ENCODE data around the gene C2orf72. TPM values are rescaled to one million over a fixed set of nuclear protein-coding genes. Genes with fewer than 3 reads are reported as not detected.

The C2orf72 gene
- total and polyA plus RNA-seq, 2 of the 13 experiments (the other 11 are each of a cell fraction or from before 2014, with no cell fraction given) = 147 to 203 TPM

DNA sequence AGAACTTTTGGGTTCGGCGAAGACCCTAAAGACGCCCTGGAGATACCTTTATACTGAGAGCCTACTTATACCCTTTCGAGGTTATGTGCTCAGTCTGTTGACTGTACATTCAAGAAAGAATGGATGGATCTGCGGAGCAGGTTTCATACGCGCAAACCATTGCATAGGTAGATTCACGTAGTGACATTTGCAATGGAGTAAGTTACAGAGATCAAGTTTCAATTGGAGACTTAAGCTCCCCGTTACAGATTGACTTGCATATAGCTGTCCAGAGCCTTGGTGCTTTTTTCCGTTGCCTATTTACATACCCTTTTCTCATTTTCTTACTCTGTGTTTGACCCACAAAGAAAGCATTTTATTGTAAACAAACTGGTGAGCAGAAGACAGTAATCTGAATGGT, 20.3 kb downstream of the C2orf72 start (continued):
- TF ChIP-seq SIX1 (CRISPR knock-in tag; IDR thresholded peaks at IDR 0.05; ENCODE audit: borderline replicate concordance) = peak; percentile 80; the same call in 1 of the 2 replicates
- TF ChIP-seq, protein P1, sequence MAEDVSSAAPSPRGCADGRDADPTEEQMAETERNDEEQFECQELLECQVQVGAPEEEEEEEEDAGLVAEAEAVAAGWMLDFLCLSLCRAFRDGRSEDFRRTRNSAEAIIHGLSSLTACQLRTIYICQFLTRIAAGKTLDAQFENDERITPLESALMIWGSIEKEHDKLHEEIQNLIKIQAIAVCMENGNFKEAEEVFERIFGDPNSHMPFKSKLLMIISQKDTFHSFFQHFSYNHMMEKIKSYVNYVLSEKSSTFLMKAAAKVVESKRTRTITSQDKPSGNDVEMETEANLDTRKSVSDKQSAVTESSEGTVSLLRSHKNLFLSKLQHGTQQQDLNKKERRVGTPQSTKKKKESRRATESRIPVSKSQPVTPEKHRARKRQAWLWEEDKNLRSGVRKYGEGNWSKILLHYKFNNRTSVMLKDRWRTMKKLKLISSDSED (CRISPR knock-in tag; IDR thresholded peaks at IDR 0.05) = no peak
- TF ChIP-seq, protein P2, sequence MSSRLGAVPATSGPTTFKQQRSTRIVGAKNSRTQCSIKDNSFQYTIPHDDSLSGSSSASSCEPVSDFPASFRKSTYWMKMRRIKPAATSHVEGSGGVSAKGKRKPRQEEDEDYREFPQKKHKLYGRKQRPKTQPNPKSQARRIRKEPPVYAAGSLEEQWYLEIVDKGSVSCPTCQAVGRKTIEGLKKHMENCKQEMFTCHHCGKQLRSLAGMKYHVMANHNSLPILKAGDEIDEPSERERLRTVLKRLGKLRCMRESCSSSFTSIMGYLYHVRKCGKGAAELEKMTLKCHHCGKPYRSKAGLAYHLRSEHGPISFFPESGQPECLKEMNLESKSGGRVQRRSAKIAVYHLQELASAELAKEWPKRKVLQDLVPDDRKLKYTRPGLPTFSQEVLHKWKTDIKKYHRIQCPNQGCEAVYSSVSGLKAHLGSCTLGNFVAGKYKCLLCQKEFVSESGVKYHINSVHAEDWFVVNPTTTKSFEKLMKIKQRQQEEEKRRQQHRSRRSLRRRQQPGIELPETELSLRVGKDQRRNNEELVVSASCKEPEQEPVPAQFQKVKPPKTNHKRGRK (CRISPR knock-in tag; IDR thresholded peaks at IDR 0.05) = no peak
- TF ChIP-seq JDP2 (CRISPR knock-in tag; IDR thresholded peaks at IDR 0.05; ENCODE audit: borderline replicate concordance) = no peak
- TF ChIP-seq, protein P3, sequence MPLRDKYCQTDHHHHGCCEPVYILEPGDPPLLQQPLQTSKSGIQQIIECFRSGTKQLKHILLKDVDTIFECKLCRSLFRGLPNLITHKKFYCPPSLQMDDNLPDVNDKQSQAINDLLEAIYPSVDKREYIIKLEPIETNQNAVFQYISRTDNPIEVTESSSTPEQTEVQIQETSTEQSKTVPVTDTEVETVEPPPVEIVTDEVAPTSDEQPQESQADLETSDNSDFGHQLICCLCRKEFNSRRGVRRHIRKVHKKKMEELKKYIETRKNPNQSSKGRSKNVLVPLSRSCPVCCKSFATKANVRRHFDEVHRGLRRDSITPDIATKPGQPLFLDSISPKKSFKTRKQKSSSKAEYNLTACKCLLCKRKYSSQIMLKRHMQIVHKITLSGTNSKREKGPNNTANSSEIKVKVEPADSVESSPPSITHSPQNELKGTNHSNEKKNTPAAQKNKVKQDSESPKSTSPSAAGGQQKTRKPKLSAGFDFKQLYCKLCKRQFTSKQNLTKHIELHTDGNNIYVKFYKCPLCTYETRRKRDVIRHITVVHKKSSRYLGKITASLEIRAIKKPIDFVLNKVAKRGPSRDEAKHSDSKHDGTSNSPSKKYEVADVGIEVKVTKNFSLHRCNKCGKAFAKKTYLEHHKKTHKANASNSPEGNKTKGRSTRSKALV (CRISPR knock-in tag; IDR thresholded peaks at IDR 0.05) = peak; percentile 40; the same call in 1 of the 2 replicates
- no peak for TF ChIP-seq ZNF703 (CRISPR knock-in tag; IDR thresholded peaks at IDR 0.05; ENCODE audit: borderline replicate concordance)
- TF ChIP-seq ZSCAN31 (CRISPR knock-in tag; IDR thresholded peaks at IDR 0.05; ENCODE audit: low read depth) = no peak
- TF ChIP-seq, protein P4, sequence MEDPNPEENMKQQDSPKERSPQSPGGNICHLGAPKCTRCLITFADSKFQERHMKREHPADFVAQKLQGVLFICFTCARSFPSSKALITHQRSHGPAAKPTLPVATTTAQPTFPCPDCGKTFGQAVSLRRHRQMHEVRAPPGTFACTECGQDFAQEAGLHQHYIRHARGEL (CRISPR knock-in tag; IDR thresholded peaks at IDR 0.05) = no peak
- no peak for TF ChIP-seq ZNF660 (CRISPR knock-in tag; IDR thresholded peaks at IDR 0.05; ENCODE audit: borderline replicate concordance, low read depth)
- TF ChIP-seq SIX4 (CRISPR knock-in tag; IDR thresholded peaks at IDR 0.05) = 0 out of 2 replicates have a peak, but pooled peaks have one; percentile 38
- no peak for TF ChIP-seq ZNF326 (CRISPR knock-in tag; IDR thresholded peaks at IDR 0.05; ENCODE audit: borderline replicate concordance)

Measured in HepG2 (cell line).